WERI-Rb-1 (cell line): ENCODE results near the gene CCDC91.

Experiments
- DNase-seq: peaks from one replicate; pipeline ENCODE4 v3.0.0-alpha.2; 2020
- H3K27ac ChIP-seq: fragments of 250-450 bp; sonication (Bioruptor Pico); 2 replicates; pipeline ENCODE4 v1.5.1; 2020; ENCODE audit warnings: mild to moderate bottlenecking, moderate library complexity
- H3K27me3 ChIP-seq: fragments of 250-450 bp; sonication (Bioruptor Pico); 2 replicates; pipeline ENCODE4 v1.5.1; 2021; ENCODE audit warnings: mild to moderate bottlenecking, low read depth, moderate library complexity; ENCODE audit not compliant: insufficient read depth, severe bottlenecking
- H3K36me3 ChIP-seq: fragments of 250-450 bp; sonication (Bioruptor Pico); 2 replicates; pipeline ENCODE4 v1.5.1; 2020; ENCODE audit warnings: mild to moderate bottlenecking, moderate library complexity
- H3K4me3 ChIP-seq: 2 replicates; pipeline ENCODE4 v1.5.1; 2011; ENCODE audit warnings: low read depth, mild to moderate bottlenecking, control low read depth, low read length
- H3K9me3 ChIP-seq: fragments of 250-450 bp; sonication (Bioruptor Pico); 2 replicates; pipeline ENCODE4 v1.5.1; 2021; ENCODE audit warnings: mild to moderate bottlenecking, moderate library complexity; ENCODE audit not compliant: severe bottlenecking
- TF ChIP-seq, protein P1 (sequence below): IDR thresholded peaks from 2 replicates; pipeline ENCODE4 v1.5.1; 2011; ENCODE audit warnings: low read depth, mild to moderate bottlenecking, control low read depth, inconsistent platforms, low read length

CCDC91 gene

DNA sequence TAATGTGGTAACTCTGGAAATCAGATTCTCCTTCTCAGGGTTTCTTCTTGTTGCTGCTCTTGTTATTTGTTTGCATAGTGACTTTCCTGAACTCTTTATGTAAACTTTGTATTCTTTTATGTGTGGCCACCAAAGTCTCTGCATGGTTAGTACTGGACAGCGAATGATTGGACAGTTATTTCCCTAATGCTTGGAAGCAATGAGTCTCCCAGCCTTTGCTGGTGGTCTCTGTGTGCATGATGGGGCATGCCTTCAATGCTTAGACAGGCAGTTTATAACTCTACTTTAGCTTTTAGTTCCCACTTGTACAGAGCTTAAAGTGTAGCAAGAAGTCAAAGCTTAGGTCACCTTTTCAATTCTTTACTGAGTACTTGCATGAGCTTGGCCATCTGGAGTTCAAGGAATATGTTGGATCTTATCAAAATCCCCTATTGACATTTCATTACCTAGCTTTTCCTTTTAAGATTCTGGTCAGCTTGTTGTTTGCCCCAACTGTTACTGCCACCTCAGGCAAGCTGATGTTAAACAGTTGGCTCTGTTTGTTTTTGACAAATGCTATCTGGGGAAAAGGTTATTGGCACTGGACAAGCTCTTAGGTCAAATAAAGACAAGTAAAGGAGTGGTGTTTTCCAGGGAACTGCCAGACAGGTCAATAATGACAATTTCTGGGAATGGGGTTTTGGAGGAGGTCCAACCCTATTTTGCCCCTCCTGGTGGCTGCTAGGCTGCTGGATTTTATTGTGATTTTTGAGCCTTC, 12.3 kb downstream of the CCDC91 start:
- H3K9me3 ChIP-seq = no peaks in the 10 kb centered on the region
- TF ChIP-seq, protein P1, sequence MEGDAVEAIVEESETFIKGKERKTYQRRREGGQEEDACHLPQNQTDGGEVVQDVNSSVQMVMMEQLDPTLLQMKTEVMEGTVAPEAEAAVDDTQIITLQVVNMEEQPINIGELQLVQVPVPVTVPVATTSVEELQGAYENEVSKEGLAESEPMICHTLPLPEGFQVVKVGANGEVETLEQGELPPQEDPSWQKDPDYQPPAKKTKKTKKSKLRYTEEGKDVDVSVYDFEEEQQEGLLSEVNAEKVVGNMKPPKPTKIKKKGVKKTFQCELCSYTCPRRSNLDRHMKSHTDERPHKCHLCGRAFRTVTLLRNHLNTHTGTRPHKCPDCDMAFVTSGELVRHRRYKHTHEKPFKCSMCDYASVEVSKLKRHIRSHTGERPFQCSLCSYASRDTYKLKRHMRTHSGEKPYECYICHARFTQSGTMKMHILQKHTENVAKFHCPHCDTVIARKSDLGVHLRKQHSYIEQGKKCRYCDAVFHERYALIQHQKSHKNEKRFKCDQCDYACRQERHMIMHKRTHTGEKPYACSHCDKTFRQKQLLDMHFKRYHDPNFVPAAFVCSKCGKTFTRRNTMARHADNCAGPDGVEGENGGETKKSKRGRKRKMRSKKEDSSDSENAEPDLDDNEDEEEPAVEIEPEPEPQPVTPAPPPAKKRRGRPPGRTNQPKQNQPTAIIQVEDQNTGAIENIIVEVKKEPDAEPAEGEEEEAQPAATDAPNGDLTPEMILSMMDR = no peak
- no peak for DNase-seq
- no peaks in the 10 kb centered on the region for H3K36me3 ChIP-seq
- no peak overlapping the region for H3K4me3 ChIP-seq
- H3K27me3 ChIP-seq = no peaks in the 10 kb centered on the region
- no peak overlapping the region for H3K27ac ChIP-seq

- Histone ChIP-seq H3K4me3 (no peak overlapping the region), H3K9me3 (peaks cover 2% of the 10 kb centered on the region), H3K27ac (no peak overlapping the region), H3K36me3 (peaks cover 3% of the 10 kb centered on the region; the same call in 1 of the 2 replicates), H3K27me3 (no peaks in the 10 kb centered on the region)
- TF ChIP-seq, protein P1 = no peak
- DNase-seq = no peak
Observed at GRCh38 chr12:28209782-28210181, 19.5 kb downstream of the CCDC91 start.

DNA sequence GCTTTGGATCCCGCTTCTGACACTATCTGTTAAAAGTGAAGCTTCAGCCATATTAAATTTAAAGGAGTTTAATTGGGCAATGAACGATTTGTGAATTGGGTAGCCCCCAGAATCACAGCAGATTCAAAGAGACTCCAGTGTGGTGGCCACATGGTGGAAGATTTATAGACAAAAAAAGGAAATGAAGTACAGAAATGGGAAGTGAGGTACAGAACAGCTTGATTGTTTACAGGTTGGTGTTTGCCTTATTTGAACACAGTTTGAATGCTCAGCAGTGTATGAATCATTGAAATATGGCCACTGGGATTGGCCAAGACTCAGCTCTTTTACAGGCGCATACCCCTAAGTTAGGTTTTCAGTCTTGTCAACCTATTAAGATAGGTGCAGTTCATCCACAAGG, 21.9 kb downstream of the CCDC91 start:
- Histone ChIP-seq H3K9me3 (peaks cover 2% of the 10 kb centered on the region), H3K36me3 (peaks cover 3% of the 10 kb centered on the region; the same call in 1 of the 2 replicates), H3K4me3 (no peak overlapping the region), H3K27me3 (no peaks in the 10 kb centered on the region), H3K27ac (no peak overlapping the region)
- no peak for DNase-seq
- TF ChIP-seq, protein P1 = no peak

DNA sequence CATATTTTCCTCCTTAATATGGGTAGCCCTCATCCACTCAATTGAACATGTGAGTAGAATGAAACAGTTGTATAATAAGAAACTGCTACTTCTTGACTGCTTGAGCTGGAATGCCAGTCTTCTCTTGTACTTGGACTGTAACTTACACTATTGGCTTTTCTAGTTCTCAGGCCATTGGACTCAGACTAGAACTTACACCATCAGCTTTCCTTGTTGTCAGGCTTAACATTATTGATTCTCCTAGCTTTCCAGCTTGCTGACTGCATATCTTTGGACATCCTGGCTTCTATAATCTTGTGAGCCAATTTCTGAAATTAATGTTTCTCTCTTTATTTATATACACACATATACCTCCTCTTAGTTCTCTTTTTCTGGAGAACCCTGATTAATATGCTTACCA, 24.8 kb downstream of the CCDC91 start:
- H3K9me3 ChIP-seq = no peaks in the 10 kb centered on the region
- TF ChIP-seq, protein P1 = no peak

GRCh38 chr12:28216016-28216415, 25.8 kb downstream of the CCDC91 start:
- no peak for DNase-seq
- H3K4me3 ChIP-seq = no peak overlapping the region
- no peaks in the 10 kb centered on the region for H3K27me3 ChIP-seq
- H3K9me3 ChIP-seq = no peaks in the 10 kb centered on the region
- TF ChIP-seq, protein P1 = no peak
- H3K36me3 ChIP-seq = no peaks in the 10 kb centered on the region
- no peak overlapping the region for H3K27ac ChIP-seq

More for the DNA sequence above, 24.8 kb downstream of the CCDC91 start:
- H3K27me3 ChIP-seq = no peaks in the 10 kb centered on the region
- H3K36me3 ChIP-seq = peaks cover 3% of the 10 kb centered on the region; the same call in 1 of the 2 replicates
- no peak overlapping the region for H3K27ac ChIP-seq
- DNase-seq = no peak
- H3K4me3 ChIP-seq = no peak overlapping the region

- no peak for DNase-seq
- no peaks in the 10 kb centered on the region for H3K27me3 ChIP-seq
- no peaks in the 10 kb centered on the region for H3K36me3 ChIP-seq
- no peak overlapping the region for H3K4me3 ChIP-seq
- H3K9me3 ChIP-seq = no peaks in the 10 kb centered on the region
- TF ChIP-seq, protein P1 = no peak
- H3K27ac ChIP-seq = no peak overlapping the region
Observed at GRCh38 chr12:28217805-28218204, 27.5 kb downstream of the CCDC91 start.
